Karpas-422 (cell line): ENCODE data around the gene TFF1. TPM values are rescaled to one million over a fixed set of nuclear protein-coding genes. Genes with fewer than 3 reads are reported as not detected.

Experiments used
- DNase-seq: peaks from one replicate; pipeline ENCODE4 v3.0.0-alpha.2; 2015
- H2AFZ ChIP-seq: fragments of 200-600 bp; sonication (generic); 2 replicates; pipeline ENCODE4 v1.6.1; 2014; ENCODE audit warnings: antibody characterized with exemption, low read length, mixed read lengths
- H3K27ac ChIP-seq: fragments of 200-600 bp; sonication (generic); 2 replicates; pipeline ENCODE4 v1.5.1; 2014; ENCODE audit warnings: mild to moderate bottlenecking, low read length, moderate library complexity
- H3K27me3 ChIP-seq: fragments of 200-600 bp; sonication (generic); 2 replicates; pipeline ENCODE4 v1.6.1; 2014; ENCODE audit warnings: low read length, mixed read lengths
- H3K36me3 ChIP-seq: fragments of 200-600 bp; sonication (generic); 2 replicates; pipeline ENCODE4 v1.6.1; 2014; ENCODE audit warnings: low read length, mixed read lengths; ENCODE audit not compliant: insufficient read depth
- H3K4me1 ChIP-seq: fragments of 200-600 bp; sonication (generic); 2 replicates; pipeline ENCODE4 v1.6.1; 2014; ENCODE audit warnings: mild to moderate bottlenecking, low read length, mixed read lengths
- H3K4me2 ChIP-seq: fragments of 200-600 bp; sonication (generic); 2 replicates; pipeline ENCODE4 v1.6.1; 2014; ENCODE audit warnings: low read length, low read depth, mild to moderate bottlenecking; ENCODE audit not compliant: poor library complexity, severe bottlenecking
- H3K4me3 ChIP-seq: fragments of 200-600 bp; sonication (generic); 2 replicates; pipeline ENCODE4 v1.5.1; 2014; ENCODE audit warnings: mild to moderate bottlenecking, antibody characterized with exemption, low read length, mixed read lengths
- H3K79me2 ChIP-seq: fragments of 200-600 bp; sonication (generic); 2 replicates; pipeline ENCODE4 v1.6.1; 2014; ENCODE audit warnings: mild to moderate bottlenecking, low read length, mixed read lengths
- H3K9ac ChIP-seq: fragments of 200-600 bp; sonication (generic); 2 replicates; pipeline ENCODE4 v1.6.0; 2014; ENCODE audit warnings: low read length
- H3K9me2 ChIP-seq: fragments of 200-600 bp; sonication (generic), shearing (Covaris generic); replicated peaks from 2 replicates; pipeline ENCODE4 v1.6.0; 2014; ENCODE audit warnings: mild to moderate bottlenecking, low read length, moderate library complexity; ENCODE audit not compliant: insufficient read depth
- H3K9me3 ChIP-seq: fragments of 300-700, 200-600 bp; sonication (generic); 2 replicates; pipeline ENCODE4 v1.6.1; 2014; ENCODE audit warnings: low read length, mixed read lengths
- H4K20me1 ChIP-seq: fragments of 200-600 bp; sonication (generic); 2 replicates; pipeline ENCODE4 v1.6.1; 2014; ENCODE audit warnings: mild to moderate bottlenecking, antibody characterized with exemption, low read length, low read depth; ENCODE audit not compliant: insufficient read depth
- total RNA-seq: library from RNA; depleted of rRNA; stranded (reverse); fragments of >200 nt; shearing (Covaris generic); gene quantifications from 2 replicates; pipeline ENCODE4 v1.2.3, GENCODE V29; 2014; ENCODE audit warnings: low replicate concordance

Gene TFF1
- total RNA-seq, 1 experiment from 2014 or later, result not detected

DNA sequence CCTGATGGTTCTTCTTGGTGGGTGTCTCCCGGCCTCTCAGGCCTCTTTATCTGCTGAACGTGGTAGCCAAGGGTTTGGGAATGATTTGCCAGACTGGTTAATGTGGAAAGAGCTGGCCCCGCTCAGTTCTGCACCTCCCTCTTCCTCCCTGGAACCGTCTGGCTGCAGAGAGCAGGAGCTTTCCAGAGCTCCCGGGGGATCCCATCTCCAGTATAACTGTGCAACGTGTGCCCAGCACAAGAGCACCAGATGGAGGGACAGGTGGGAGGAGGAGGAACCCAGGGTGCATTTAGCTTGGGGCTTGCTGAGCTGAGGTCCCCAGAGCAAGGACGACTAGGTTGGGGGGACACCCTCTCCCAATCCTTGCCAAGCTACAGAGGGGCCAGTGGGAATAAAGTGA lies 5.0 kb downstream of the TFF1 start:
- Histone ChIP-seq H3K36me3 (no peaks in the 10 kb centered on the region), H3K4me3 (no peak overlapping the region), H3K9me2 (no peaks in the 10 kb centered on the region), H3K27ac (no peak overlapping the region), H4K20me1 (no peaks in the 10 kb centered on the region), H3K4me1 (peaks cover 28% of the 10 kb centered on the region), H3K79me2 (no peaks in the 10 kb centered on the region), H3K9ac (no peak overlapping the region), H3K27me3 (no peaks in the 10 kb centered on the region), H2AFZ (no peak overlapping the region), H3K4me2 (no peak overlapping the region), H3K9me3 (no peaks in the 10 kb centered on the region)
- no peak for DNase-seq

DNA sequence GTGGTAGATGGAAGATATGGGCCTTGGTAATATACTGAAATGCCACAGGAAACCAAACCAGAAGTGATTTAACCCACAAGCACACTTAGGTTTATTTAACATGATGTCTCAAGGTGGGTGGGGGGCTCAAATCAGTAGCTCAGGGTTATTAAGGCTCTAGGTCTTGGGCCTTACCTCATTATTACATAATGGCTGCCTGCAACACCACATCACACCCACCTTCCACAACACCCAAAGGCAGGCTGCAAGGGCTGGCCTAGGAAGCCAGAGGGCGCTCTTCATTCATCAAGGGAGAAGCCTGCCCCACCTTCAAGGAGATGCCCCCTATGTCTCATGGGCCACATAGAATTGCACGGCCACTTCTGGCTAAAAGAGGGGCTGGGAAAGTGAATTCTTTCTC lies 6.0 kb downstream of the TFF1 start:
- H3K79me2 ChIP-seq, result no peaks in the 10 kb centered on the region
- no peak overlapping the region for H2AFZ ChIP-seq
- DNase-seq, result peak; percentile 75
- no peak overlapping the region for H3K9ac ChIP-seq
- peaks cover 18% of the 10 kb centered on the region for H3K4me1 ChIP-seq
- peaks cover 4% of the 10 kb centered on the region for H3K9me3 ChIP-seq
- no peaks in the 10 kb centered on the region for H3K36me3 ChIP-seq
- no peaks in the 10 kb centered on the region for H3K27me3 ChIP-seq
- no peak overlapping the region for H3K4me3 ChIP-seq
- H3K27ac ChIP-seq, result no peak overlapping the region
- no peaks in the 10 kb centered on the region for H3K9me2 ChIP-seq
- H3K4me2 ChIP-seq, result no peak overlapping the region
- H4K20me1 ChIP-seq, result no peaks in the 10 kb centered on the region

DNA sequence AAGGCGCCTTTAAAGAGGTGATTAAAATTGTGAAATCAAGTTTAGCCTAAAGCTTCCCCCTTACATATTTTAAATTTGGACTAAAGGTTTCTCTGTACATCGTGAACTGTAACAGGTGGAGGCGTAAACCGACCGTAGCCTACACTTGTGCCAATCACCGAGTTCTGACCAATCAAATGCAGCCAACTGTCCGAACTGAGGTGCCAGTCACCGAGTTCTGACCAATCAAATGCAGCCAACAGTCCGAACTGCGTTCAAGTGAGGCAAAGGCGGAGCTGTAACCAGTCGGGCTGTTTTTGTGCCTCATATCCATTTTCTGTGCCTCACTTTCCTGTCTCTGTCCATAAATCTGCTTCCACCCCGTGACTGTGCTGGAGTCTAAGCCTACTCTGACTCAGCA lies 7.4 kb downstream of the TFF1 start:
- peaks cover 16% of the 10 kb centered on the region for H3K4me1 ChIP-seq
- H3K9ac ChIP-seq, result no peak overlapping the region
- no peak for DNase-seq
- H4K20me1 ChIP-seq, result no peaks in the 10 kb centered on the region
- no peaks in the 10 kb centered on the region for H3K36me3 ChIP-seq
- H2AFZ ChIP-seq, result no peak overlapping the region
- H3K27ac ChIP-seq, result no peak overlapping the region
- no peaks in the 10 kb centered on the region for H3K79me2 ChIP-seq
- H3K4me3 ChIP-seq, result no peak overlapping the region
- no peak overlapping the region for H3K4me2 ChIP-seq
- peaks cover 11% of the 10 kb centered on the region for H3K9me3 ChIP-seq
- H3K27me3 ChIP-seq, result 0 out of 2 replicates have a peak, but pooled peaks cover 4% of the 10 kb centered on the region
- no peaks in the 10 kb centered on the region for H3K9me2 ChIP-seq

DNA sequence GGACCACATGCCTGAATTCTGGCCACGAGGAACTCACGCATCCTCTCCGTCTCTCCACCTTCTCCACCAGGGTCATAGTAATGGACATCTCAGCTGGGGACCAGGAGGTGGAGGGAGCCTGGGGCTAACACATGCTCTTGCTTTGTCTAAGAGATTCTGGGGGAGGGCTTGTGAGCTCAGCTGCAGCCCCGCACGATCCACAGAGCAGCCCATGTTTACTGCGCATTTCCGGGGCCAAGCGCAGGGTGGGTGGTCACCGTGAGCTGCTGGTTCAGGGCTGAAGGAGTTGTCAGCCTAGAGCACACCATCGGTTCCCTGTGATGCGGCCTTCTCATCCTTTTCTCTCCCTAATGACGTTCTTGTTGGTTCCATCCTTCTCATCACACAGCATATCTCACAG lies 8.1 kb downstream of the TFF1 start:
- no peak overlapping the region for H3K27ac ChIP-seq
- H3K4me2 ChIP-seq, result no peak overlapping the region
- H3K79me2 ChIP-seq, result no peaks in the 10 kb centered on the region
- H3K27me3 ChIP-seq, result 0 out of 2 replicates have a peak, but pooled peaks cover 4% of the 10 kb centered on the region
- peaks cover 11% of the 10 kb centered on the region for H3K9me3 ChIP-seq
- no peak overlapping the region for H3K4me3 ChIP-seq
- DNase-seq, result no peak
- peaks cover 13% of the 10 kb centered on the region for H3K4me1 ChIP-seq
- H2AFZ ChIP-seq, result no peak overlapping the region
- no peaks in the 10 kb centered on the region for H3K36me3 ChIP-seq
- H3K9me2 ChIP-seq, result no peaks in the 10 kb centered on the region
- no peaks in the 10 kb centered on the region for H4K20me1 ChIP-seq
- no peak overlapping the region for H3K9ac ChIP-seq

DNA sequence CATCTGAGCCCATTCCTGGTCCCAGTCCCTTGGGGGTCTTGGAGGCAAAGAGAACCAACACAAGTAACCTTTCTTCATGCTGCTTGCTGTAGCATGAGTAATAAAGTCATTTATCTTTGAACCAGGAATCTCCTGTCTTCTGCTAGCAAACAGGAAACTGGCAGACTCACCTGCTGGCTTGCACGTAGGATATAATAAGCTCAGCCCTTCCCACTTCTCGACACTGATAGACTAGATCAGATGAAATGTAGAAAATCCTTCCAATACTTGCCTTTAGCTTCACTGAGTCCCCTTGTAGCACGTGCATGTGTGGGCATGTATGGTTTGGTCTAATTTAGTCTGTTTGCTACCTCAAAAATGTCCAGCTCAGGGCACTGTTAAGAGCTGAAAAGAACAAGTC lies 9.0 kb downstream of the TFF1 start:
- no peak for DNase-seq
- H3K9ac ChIP-seq, result no peak overlapping the region
- H3K27ac ChIP-seq, result no peak overlapping the region
- H3K4me1 ChIP-seq, result peaks cover 4% of the 10 kb centered on the region
- H3K4me3 ChIP-seq, result no peak overlapping the region
- H3K9me2 ChIP-seq, result no peaks in the 10 kb centered on the region
- no peak overlapping the region for H3K4me2 ChIP-seq
- 0 out of 2 replicates have a peak, but pooled peaks cover 4% of the 10 kb centered on the region for H3K27me3 ChIP-seq
- H4K20me1 ChIP-seq, result no peaks in the 10 kb centered on the region
- no peaks in the 10 kb centered on the region for H3K79me2 ChIP-seq
- peaks cover 11% of the 10 kb centered on the region for H3K9me3 ChIP-seq
- no peaks in the 10 kb centered on the region for H3K36me3 ChIP-seq
- no peak overlapping the region for H2AFZ ChIP-seq

DNA sequence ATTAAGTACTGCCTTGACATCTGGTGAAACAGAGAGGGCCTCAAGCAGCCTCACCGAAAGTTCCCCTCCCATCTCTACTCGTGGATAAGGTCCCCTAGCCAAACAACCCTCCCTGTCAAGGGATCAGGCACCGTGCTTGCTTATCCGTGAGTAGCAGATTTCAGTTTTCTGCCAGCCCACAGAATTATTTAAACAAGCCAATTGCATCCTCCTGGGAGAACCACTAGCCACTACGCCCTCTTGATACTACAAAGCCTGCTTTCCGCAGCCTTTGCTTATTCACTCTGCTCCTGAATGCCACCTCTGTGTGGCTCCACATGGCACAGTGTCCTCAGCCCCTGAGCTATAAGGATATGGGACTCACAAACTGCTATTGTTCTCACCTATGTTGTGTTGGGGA lies 9.7 kb downstream of the TFF1 start:
- H3K4me3 ChIP-seq, result no peak overlapping the region
- H3K36me3 ChIP-seq, result no peaks in the 10 kb centered on the region
- H3K4me1 ChIP-seq, result no peaks in the 10 kb centered on the region
- peaks cover 11% of the 10 kb centered on the region for H3K9me3 ChIP-seq
- H4K20me1 ChIP-seq, result no peaks in the 10 kb centered on the region
- H3K9ac ChIP-seq, result no peak overlapping the region
- H3K9me2 ChIP-seq, result no peaks in the 10 kb centered on the region
- H3K27me3 ChIP-seq, result 0 out of 2 replicates have a peak, but pooled peaks cover 4% of the 10 kb centered on the region
- no peak for DNase-seq
- no peak overlapping the region for H3K27ac ChIP-seq
- no peaks in the 10 kb centered on the region for H3K79me2 ChIP-seq
- H3K4me2 ChIP-seq, result no peak overlapping the region
- no peak overlapping the region for H2AFZ ChIP-seq

DNA sequence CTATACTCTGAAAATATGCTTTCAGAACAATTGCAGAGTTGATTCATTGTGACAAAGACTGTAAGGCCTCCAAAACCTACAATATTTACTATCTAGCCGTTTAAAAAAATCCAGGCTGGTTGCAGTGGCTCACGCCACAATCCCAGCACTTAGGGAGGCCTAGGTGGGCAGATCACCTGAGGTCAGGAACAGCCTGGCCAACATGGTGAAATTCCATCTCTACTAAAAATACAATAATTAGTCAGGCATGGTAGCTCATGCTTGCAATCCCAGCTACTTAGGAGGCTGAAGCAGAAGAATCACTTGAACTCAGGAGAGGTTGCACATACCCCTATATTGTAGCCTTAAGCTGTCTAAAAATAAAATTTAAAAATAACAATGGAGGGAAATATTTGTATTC lies 10.3 kb downstream of the TFF1 start:
- H3K4me3 ChIP-seq, result no peak overlapping the region
- no peaks in the 10 kb centered on the region for H4K20me1 ChIP-seq
- H3K9me3 ChIP-seq, result peaks cover 11% of the 10 kb centered on the region
- no peaks in the 10 kb centered on the region for H3K36me3 ChIP-seq
- H3K9me2 ChIP-seq, result no peaks in the 10 kb centered on the region
- 0 out of 2 replicates have a peak, but pooled peaks cover 4% of the 10 kb centered on the region for H3K27me3 ChIP-seq
- H3K79me2 ChIP-seq, result no peaks in the 10 kb centered on the region
- no peak overlapping the region for H3K4me2 ChIP-seq
- no peak overlapping the region for H2AFZ ChIP-seq
- no peaks in the 10 kb centered on the region for H3K4me1 ChIP-seq
- H3K9ac ChIP-seq, result no peak overlapping the region
- H3K27ac ChIP-seq, result no peak overlapping the region
- DNase-seq, result no peak

DNA sequence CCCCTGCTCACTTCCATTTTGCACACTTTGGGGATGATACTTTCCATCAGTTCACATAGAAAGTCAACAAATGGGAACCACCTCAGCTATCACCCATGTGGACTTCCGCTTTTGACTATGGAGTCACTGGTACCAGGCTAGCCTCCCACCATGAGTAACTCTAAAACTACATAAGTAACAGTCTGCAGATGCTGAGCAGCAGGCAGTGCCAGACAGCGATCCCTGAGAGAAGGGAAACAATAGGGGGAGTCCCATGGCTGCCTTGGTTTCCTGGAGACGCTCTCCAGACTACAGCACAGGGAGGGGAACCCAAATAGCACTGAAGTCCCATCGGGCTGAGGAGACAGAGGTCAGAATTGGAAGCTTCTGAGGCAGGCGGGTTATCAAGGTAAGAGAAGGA lies 12.7 kb downstream of the TFF1 start:
- no peaks in the 10 kb centered on the region for H3K4me1 ChIP-seq
- no peaks in the 10 kb centered on the region for H3K79me2 ChIP-seq
- H3K36me3 ChIP-seq, result no peaks in the 10 kb centered on the region
- H3K27ac ChIP-seq, result no peak overlapping the region
- no peak overlapping the region for H3K4me2 ChIP-seq
- H3K9me3 ChIP-seq, result peaks cover 11% of the 10 kb centered on the region
- no peak overlapping the region for H3K9ac ChIP-seq
- H3K27me3 ChIP-seq, result 0 out of 2 replicates have a peak, but pooled peaks cover 4% of the 10 kb centered on the region
- no peak overlapping the region for H2AFZ ChIP-seq
- no peaks in the 10 kb centered on the region for H3K9me2 ChIP-seq
- H4K20me1 ChIP-seq, result no peaks in the 10 kb centered on the region
- no peak for DNase-seq
- no peak overlapping the region for H3K4me3 ChIP-seq
